HEK293 (cell line): ENCODE results near the gene USP36.

Source experiments
- CTCF ChIA-PET: fragments of 350-600 bp; formaldehyde crosslinking; extraction: SDS; loops from one replicate; lab custom pipeline; 2021; ENCODE audit warnings: antibody characterized with exemption; lab: Yijun Ruan, JAX
- POLR2A ChIA-PET: fragments of 300-600 bp; formaldehyde crosslinking; extraction: SDS; loops from one replicate; lab custom pipeline; 2020; ENCODE audit warnings: antibody characterized with exemption, inconsistent platforms; lab: Yijun Ruan, JAX
- H3K27ac ChIP-seq: fragments of 200-500 bp; sonication (Bioruptor generic); 2 replicates; pipeline ENCODE4 v1.5.1; 2014; ENCODE audit warnings: low read depth, low read length, control low read depth, inconsistent platforms; ENCODE audit errors: extremely low read depth
- H3K36me3 ChIP-seq, 2 experiments: fragments of 200-500 bp in 1 of 2; sonication (Bioruptor generic) in 1 of 2; 1 replicate in 1 of 2; 2 replicates in 1 of 2; pipeline ENCODE4 v1.5.1; 2014 to 2017; ENCODE audit warnings: inconsistent platforms in 2 of 2, low read length in 2 of 2; ENCODE audit not compliant: control insufficient read depth in 2 of 2, insufficient read depth in 1 of 2
- H3K4me1 ChIP-seq: fragments of 200-500 bp; sonication (Bioruptor generic); 2 replicates; pipeline ENCODE4 v1.5.1; 2014; ENCODE audit warnings: mild to moderate bottlenecking, low read length, inconsistent platforms; ENCODE audit not compliant: control insufficient read depth, insufficient read depth
- H3K4me3 ChIP-seq: 2 replicates; pipeline ENCODE4 v1.5.1; 2011; ENCODE audit warnings: low read depth, mild to moderate bottlenecking, control low read depth, low read length, moderate library complexity
- H3K9me3 ChIP-seq: fragments of 200-500 bp; sonication (Bioruptor generic); 2 replicates; pipeline ENCODE4 v1.5.1; 2014; ENCODE audit warnings: low read depth, low read length, inconsistent platforms; ENCODE audit not compliant: control insufficient read depth, insufficient read depth
- ATF2 ChIP-seq: fragments of 450-650 bp; formaldehyde crosslinking; IDR thresholded peaks from 2 replicates; pipeline ENCODE4 v1.5.1; 2016; ENCODE audit warnings: missing biosample characterization, missing genetic modification characterization, low read depth
- HOXA7 ChIP-seq: sonication (generic); formaldehyde crosslinking; IDR thresholded peaks from 2 replicates; pipeline ENCODE4 v1.8.1; 2022; ENCODE audit warnings: missing genetic modification reagents, borderline replicate concordance
- OVOL3 ChIP-seq: fragments of 450-650 bp; formaldehyde crosslinking; IDR thresholded peaks from 2 replicates; pipeline ENCODE4 v1.5.1; 2016; ENCODE audit warnings: missing biosample characterization, missing genetic modification characterization
- PRDM2 ChIP-seq: fragments of 450-650 bp; formaldehyde crosslinking; IDR thresholded peaks from 2 replicates; pipeline ENCODE4 v1.5.1; 2016; ENCODE audit warnings: missing biosample characterization, missing genetic modification characterization, borderline replicate concordance
- TRIM28 ChIP-seq: IDR thresholded peaks from 2 replicates; pipeline ENCODE4 v1.6.1; 2011; ENCODE audit warnings: low read length, control low read depth, borderline replicate concordance
- ZBTB21 ChIP-seq: fragments of 450-650 bp; formaldehyde crosslinking; IDR thresholded peaks from 2 replicates; pipeline ENCODE4 v1.5.1; 2017; ENCODE audit warnings: missing biosample characterization, missing genetic modification characterization
- ZBTB7A ChIP-seq: fragments of 450-650 bp; formaldehyde crosslinking; IDR thresholded peaks from 2 replicates; pipeline ENCODE4 v1.5.1; 2016; ENCODE audit warnings: low read depth, missing biosample characterization, missing genetic modification characterization
- ZBTB8A ChIP-seq: fragments of 450-650 bp; formaldehyde crosslinking; IDR thresholded peaks from 2 replicates; pipeline ENCODE4 v1.5.1; 2016; ENCODE audit warnings: missing biosample characterization, missing genetic modification characterization
- ZNF114 ChIP-seq: fragments of 450-650 bp; formaldehyde crosslinking; IDR thresholded peaks from 2 replicates; pipeline ENCODE4 v1.5.0; 2017; ENCODE audit warnings: missing biosample characterization, missing genetic modification characterization
- ZNF121 ChIP-seq: fragments of 450-650 bp; formaldehyde crosslinking; IDR thresholded peaks from 2 replicates; pipeline ENCODE4 v1.5.1; 2016; ENCODE audit warnings: missing biosample characterization, missing genetic modification characterization
- ZNF24 ChIP-seq: fragments of 450-650 bp; formaldehyde crosslinking; IDR thresholded peaks from 2 replicates; pipeline ENCODE4 v1.5.1; 2016; ENCODE audit warnings: missing biosample characterization, missing genetic modification characterization
- ZNF341 ChIP-seq: fragments of 450-650 bp; formaldehyde crosslinking; IDR thresholded peaks from 2 replicates; pipeline ENCODE4; 2016; ENCODE audit warnings: low read depth, missing biosample characterization, missing genetic modification characterization
- ZNF350 ChIP-seq: fragments of 450-650 bp; formaldehyde crosslinking; IDR thresholded peaks from 2 replicates; pipeline ENCODE4 v1.5.0; 2017; ENCODE audit warnings: missing biosample characterization, mild to moderate bottlenecking, missing genetic modification characterization
- ZNF394 ChIP-seq: fragments of 450-650 bp; formaldehyde crosslinking; IDR thresholded peaks from 2 replicates; pipeline ENCODE4 v1.5.1; 2016; ENCODE audit warnings: missing biosample characterization, missing genetic modification characterization, mild to moderate bottlenecking, moderate library complexity, borderline replicate concordance
- ZNF529 ChIP-seq: fragments of 450-650 bp; formaldehyde crosslinking; IDR thresholded peaks from 2 replicates; pipeline ENCODE4 v1.5.1; 2017; ENCODE audit warnings: missing genetic modification characterization, missing biosample characterization; ENCODE audit not compliant: insufficient replicate concordance
- ZNF548 ChIP-seq: fragments of 450-650 bp; formaldehyde crosslinking; IDR thresholded peaks from 2 replicates; pipeline ENCODE4 v1.5.1; 2016; ENCODE audit warnings: missing biosample characterization, missing genetic modification characterization
- ZNF549 ChIP-seq: fragments of 450-650 bp; IDR thresholded peaks from 2 replicates; pipeline ENCODE4 v1.5.1; 2018; ENCODE audit warnings: missing biosample characterization, missing genetic modification characterization, mild to moderate bottlenecking, inconsistent platforms, moderate library complexity
- ZNF560 ChIP-seq: fragments of 450-650 bp; formaldehyde crosslinking; IDR thresholded peaks from 2 replicates; pipeline ENCODE4 v1.5.1; 2017; ENCODE audit warnings: missing biosample characterization, missing genetic modification characterization, borderline replicate concordance
- ZNF610 ChIP-seq: fragments of 450-650 bp; formaldehyde crosslinking; IDR thresholded peaks from 2 replicates; pipeline ENCODE4 v1.5.1; 2016; ENCODE audit warnings: missing biosample characterization, missing genetic modification characterization, borderline replicate concordance
- ZNF654 ChIP-seq: fragments of 450-650 bp; formaldehyde crosslinking; IDR thresholded peaks from 2 replicates; pipeline ENCODE4 v1.5.1; 2016; ENCODE audit warnings: low read depth, missing biosample characterization, missing genetic modification characterization
- ZNF664 ChIP-seq: fragments of 450-650 bp; formaldehyde crosslinking; IDR thresholded peaks from 2 replicates; pipeline ENCODE4 v1.5.1; 2016; ENCODE audit warnings: missing biosample characterization, missing genetic modification characterization
- ZNF830 ChIP-seq: fragments of 450-650 bp; IDR thresholded peaks from 2 replicates; pipeline ENCODE4 v1.5.0; 2018; ENCODE audit warnings: missing biosample characterization, missing genetic modification characterization, low read depth, mild to moderate bottlenecking, moderate library complexity

The USP36 gene

GRCh38 chr17:78785011-78785662, 55.5 kb downstream of the USP36 start:
- Histone ChIP-seq H3K27ac (no peak overlapping the region), H3K4me3 (no peak overlapping the region), H3K9me3 (no peaks in the 10 kb centered on the region), H3K4me1 (no peaks in the 10 kb centered on the region), H3K36me3 (peaks cover 0 to 8% of the 10 kb centered on the region in 2 experiments; a peak in 2 of 3 replicates)
- CTCF ChIA-PET = interaction anchor here (1.1 to 1.2 kb wide), 2 partner anchors 11 to 205 kb away, joined by 3 read pairs; no protein-coding TSS in a partner anchor
- peak; percentile 72 for TF ChIP-seq ZNF121 (tag by site-specific recombination)
- no peak for TF ChIP-seq OVOL3 (tag by site-specific recombination)
- no peak for TF ChIP-seq ZNF548 (tag by site-specific recombination)
- TF ChIP-seq ZBTB21 (tag by site-specific recombination) = no peak
- TF ChIP-seq ZBTB7A (tag by site-specific recombination) = no peak
- no peak for TF ChIP-seq ZNF529 (tag by site-specific recombination)
- POLR2A ChIA-PET = no interaction called here

- ChIA-PET CTCF (interaction anchor here (0.5 to 1.2 kb wide), 5 partner anchors 15 to 1804 kb away, joined by 3 to 6 read pairs (median 3); no protein-coding TSS in a partner anchor), POLR2A (interaction anchor here (1.0 kb wide), 1 partner anchor 10 kb away, joined by 3 read pairs; no protein-coding TSS in a partner anchor)
- Histone ChIP-seq H3K9me3 (no peaks in the 10 kb centered on the region), H3K4me1 (no peaks in the 10 kb centered on the region), H3K36me3 (peaks cover 0 to 4% of the 10 kb centered on the region in 2 experiments; a peak in 1 of 3 replicates), H3K27ac (no peak overlapping the region), H3K4me3 (no peak overlapping the region)
- no peak for TF ChIP-seq ZNF24
These were observed 56.3 kb downstream of the USP36 start for GRCh38 chr17:78784352-78784751.

GRCh38 chr17:78783711-78784324, 56.8 kb downstream of the USP36 start:
- no peaks in the 10 kb centered on the region for H3K9me3 ChIP-seq
- POLR2A ChIA-PET = interaction anchor here (1.0 to 1.4 kb wide), 2 partner anchors 10 to 47 kb away, joined by 3 to 4 read pairs; no protein-coding TSS in a partner anchor
- no peak overlapping the region for H3K27ac ChIP-seq
- peaks cover 0 to 4% of the 10 kb centered on the region in 2 experiments; a peak in 1 of 3 replicates for H3K36me3 ChIP-seq
- CTCF ChIA-PET = interaction anchor here (0.8 to 1.2 kb wide), 3 partner anchors 16 to 281 kb away, joined by 3 to 6 read pairs (median 3); no protein-coding TSS in a partner anchor
- no peaks in the 10 kb centered on the region for H3K4me1 ChIP-seq
- H3K4me3 ChIP-seq = no peak overlapping the region
- TF ChIP-seq ZNF610 (tag by site-specific recombination) (no peak), ZNF664 (tag by site-specific recombination) (no peak), ATF2 (tag by site-specific recombination) (no peak), ZNF560 (tag by site-specific recombination) (no peak), ZNF830 (tag by site-specific recombination) (no peak), PRDM2 (tag by site-specific recombination) (no peak), ZNF394 (tag by site-specific recombination) (no peak), ZNF341 (tag by site-specific recombination) (no peak), TRIM28 (no peak), ZNF350 (tag by site-specific recombination) (no peak), ZBTB8A (tag by site-specific recombination) (no peak), ZNF114 (tag by site-specific recombination) (no peak), ZNF549 (no peak), ZNF654 (tag by site-specific recombination) (no peak), HOXA7 (CRISPR knock-in tag) (no peak)
